Measurements from ENCODE around the gene MTTP. TPM values are rescaled to one million over a fixed set of nuclear protein-coding genes. Genes with fewer than 3 reads are reported as not detected.

Gene MTTP
- total and polyA plus RNA-seq, 11 donors: 0.44 to 5.0 (median 2.2) TPM

DNA sequence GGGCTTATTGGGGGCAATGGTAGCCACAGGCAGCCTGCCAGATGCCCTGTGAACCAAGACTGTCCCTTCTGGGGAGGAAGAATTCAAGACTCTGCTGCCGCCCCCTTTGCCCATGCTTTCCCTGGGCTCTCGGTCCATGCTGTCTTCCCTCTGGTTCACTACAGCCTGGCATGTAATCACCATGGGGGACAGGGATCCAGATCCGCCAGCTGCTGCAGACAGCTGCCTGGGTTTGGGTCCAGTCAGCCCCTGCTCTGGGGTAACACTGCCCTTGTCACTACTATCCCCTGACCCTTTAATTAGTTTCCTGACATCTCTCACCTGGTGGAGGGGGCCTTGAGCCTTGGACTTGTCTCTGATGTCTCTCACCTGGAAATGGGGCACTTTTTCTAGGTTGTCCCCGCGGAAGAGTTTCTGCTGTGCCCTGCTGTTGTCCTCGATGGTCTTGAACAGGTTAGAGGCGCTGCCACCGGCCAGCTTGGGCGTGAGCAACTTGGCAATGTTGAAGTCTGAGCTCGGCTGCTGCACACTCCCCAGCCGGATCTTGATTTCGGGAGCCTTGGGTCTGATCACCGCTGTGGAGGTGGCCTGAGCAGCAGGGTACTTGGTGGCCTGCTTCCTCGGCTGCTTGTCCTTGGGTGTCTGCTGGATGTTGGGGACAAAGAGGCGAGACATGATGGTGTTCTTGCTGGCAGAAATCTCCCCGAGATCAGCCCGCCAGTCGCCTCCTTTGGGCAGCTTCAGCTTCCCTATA lies 76.6 kb downstream of the MTTP start:
- H3K27me3 ChIP-seq: no peaks in the 10 kb centered on the region
- ATAC-seq (no peak), DNase-seq (no peak)
- H3K36me3 ChIP-seq: no peaks in the 10 kb centered on the region
- 88 to 94% (median 91%) methylated on average over 18 of the region's 18 CpGs for whole genome bisulfite sequencing, 4 donors
- H3K9me3 ChIP-seq: no peaks in the 10 kb centered on the region
- peaks cover 0 to 29% (median 3%) of the 10 kb centered on the region in 12 donors for H3K4me1 ChIP-seq
- no peak overlapping the region for H3K4me3 ChIP-seq
- TF ChIP-seq POLR2A (IDR thresholded peaks at IDR 0.05): no peak
- TF ChIP-seq, protein P1, sequence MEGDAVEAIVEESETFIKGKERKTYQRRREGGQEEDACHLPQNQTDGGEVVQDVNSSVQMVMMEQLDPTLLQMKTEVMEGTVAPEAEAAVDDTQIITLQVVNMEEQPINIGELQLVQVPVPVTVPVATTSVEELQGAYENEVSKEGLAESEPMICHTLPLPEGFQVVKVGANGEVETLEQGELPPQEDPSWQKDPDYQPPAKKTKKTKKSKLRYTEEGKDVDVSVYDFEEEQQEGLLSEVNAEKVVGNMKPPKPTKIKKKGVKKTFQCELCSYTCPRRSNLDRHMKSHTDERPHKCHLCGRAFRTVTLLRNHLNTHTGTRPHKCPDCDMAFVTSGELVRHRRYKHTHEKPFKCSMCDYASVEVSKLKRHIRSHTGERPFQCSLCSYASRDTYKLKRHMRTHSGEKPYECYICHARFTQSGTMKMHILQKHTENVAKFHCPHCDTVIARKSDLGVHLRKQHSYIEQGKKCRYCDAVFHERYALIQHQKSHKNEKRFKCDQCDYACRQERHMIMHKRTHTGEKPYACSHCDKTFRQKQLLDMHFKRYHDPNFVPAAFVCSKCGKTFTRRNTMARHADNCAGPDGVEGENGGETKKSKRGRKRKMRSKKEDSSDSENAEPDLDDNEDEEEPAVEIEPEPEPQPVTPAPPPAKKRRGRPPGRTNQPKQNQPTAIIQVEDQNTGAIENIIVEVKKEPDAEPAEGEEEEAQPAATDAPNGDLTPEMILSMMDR (IDR thresholded peaks at IDR 0.05): no peak
- intact Hi-C loops (cut with DNase I): no loop called here
- no peak overlapping the region for H3K27ac ChIP-seq

DNA sequence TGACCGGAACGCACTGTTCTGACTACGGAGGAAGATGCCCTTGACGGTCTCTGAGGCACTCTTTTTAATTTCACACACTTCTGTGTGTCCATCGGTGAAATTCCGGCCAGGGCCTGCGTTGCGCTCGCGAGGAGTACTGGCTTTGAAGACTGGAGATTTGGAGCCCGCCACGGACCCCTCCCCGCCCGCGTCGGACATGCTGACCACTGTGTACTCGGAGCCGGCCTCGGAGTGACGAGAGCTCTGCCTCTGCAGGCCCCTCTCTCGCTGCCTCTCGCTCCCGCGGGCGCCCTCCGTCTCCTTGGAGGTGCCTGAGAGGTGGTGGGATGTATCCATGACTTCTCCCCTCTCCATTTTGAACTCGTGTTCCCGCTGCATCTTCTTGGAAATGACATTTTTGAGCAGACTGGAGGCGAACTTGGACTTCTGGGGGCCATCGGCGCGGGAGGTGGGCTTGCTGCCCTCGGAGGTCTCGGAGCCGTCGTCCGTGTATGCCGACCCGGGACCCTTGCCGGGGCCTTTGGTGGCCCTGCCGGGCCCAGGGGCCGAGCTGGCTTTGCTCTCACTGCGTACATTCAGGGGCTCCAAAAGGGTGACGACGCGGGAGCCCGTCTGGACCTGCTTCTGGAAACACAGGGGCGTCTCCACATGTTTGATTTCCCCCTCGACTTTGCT lies 77.3 kb downstream of the MTTP start:
- 93 to 95% (median 94%) methylated on average over 45 to 49 of the region's 49 CpGs for WGBS, 4 donors
- H3K4me3 ChIP-seq: no peak overlapping the region
- no peak for TF ChIP-seq POLR2A (IDR thresholded peaks at IDR 0.05)
- TF ChIP-seq, protein P1 (IDR thresholded peaks at IDR 0.05): no peak
- H3K9me3 ChIP-seq: no peaks in the 10 kb centered on the region
- peaks cover 0 to 28% (median 3%) of the 10 kb centered on the region in 12 donors for H3K4me1 ChIP-seq
- no peak overlapping the region for H3K27ac ChIP-seq
- intact Hi-C loops (cut with DNase I): no loop called here
- H3K27me3 ChIP-seq: no peaks in the 10 kb centered on the region
- ATAC-seq: no peak
- no peaks in the 10 kb centered on the region for H3K36me3 ChIP-seq
- peak in 2 of 5 donors; percentile 17 to 61 for DNase-seq

DNA sequence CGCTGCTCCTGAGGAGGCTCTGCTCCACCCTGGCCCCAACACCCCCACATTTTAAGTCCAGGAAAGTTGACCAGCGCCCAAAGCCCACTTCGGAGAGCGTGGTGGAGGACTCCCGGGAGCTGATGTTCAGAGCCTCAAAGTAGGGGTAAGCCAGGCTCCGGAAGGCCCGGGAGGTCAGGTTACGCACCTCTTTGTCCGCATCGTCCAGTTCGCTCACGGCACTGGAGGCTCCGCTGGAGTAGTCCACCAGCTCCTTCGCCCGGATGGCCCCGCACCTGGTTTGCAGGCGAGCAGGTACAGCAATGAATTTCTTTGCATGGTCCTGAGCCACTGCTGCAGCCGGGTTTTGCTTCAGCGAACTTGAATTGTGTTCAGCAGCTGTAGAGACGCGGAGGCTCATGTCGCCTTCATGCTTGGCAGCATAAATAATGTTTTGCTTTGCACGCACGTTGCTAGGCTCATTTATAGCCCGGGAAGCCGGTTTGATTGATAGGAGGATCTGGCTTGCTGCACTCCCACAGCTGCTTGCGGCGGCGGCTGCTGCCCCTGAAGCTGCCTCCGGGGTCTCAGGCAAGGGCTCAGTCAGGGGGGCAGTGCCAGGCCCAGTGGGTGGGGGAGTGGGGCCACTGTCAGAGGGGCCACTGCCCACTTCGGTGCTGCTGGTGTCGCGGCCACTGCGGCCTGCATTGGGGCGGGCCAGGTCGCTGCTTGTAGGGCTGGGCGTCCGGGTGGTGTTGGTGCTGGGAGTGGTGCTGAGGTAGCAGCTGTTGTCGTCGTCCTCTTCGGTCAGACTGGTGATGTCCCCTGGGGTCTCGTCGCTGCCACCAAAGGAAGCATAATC lies 78.2 kb downstream of the MTTP start:
- peak in 1 of 5 donors; percentile 66 for DNase-seq
- intact Hi-C loops (cut with DNase I): no loop called here
- Histone ChIP-seq H3K27me3 (no peaks in the 10 kb centered on the region), H3K4me1 (peaks cover 0 to 26% (median 3%) of the 10 kb centered on the region in 12 donors), H3K36me3 (no peaks in the 10 kb centered on the region), H3K4me3 (no peak overlapping the region), H3K9me3 (no peaks in the 10 kb centered on the region), H3K27ac (no peak overlapping the region)
- 94 to 96% (median 94%) methylated on average over 31 to 43 of the region's 43 CpGs for WGBS, 4 donors
- ATAC-seq: no peak
- TF ChIP-seq, protein P1 (IDR thresholded peaks at IDR 0.05): no peak
- TF ChIP-seq POLR2A (IDR thresholded peaks at IDR 0.05): no peak

DNA sequence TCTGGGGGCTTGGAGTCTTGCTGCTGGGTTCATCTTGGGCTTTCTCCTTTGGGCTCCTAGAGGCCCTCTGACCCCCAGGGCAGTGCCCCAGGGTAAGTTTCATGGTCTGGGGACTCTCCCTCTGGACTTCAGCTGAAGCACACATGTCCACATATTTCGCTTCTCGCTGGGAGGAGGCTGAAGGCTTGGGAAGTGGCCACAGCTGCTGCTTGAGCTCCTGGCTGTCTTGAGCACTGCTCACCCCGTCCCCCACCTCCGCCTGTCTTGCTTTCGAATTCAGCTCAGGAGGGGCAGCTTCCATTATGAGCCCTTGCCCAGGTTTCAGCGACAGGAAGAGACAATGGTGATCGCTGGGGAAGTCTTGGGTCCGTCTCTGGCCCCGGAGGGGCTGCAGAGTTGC lies 79.3 kb downstream of the MTTP start:
- H3K9me3 ChIP-seq: no peaks in the 10 kb centered on the region
- intact Hi-C loops (cut with DNase I): no loop called here
- peak overlapping the region in 1 of 12 donors; percentile 62 for H3K27ac ChIP-seq
- ATAC-seq (no peak), DNase-seq (no peak)
- no peak overlapping the region for H3K4me3 ChIP-seq
- H3K4me1 ChIP-seq: peaks cover 0 to 32% (median 5%) of the 10 kb centered on the region in 12 donors
- H3K27me3 ChIP-seq: no peaks in the 10 kb centered on the region
- WGBS, 4 donors: 77 to 92% (median 83%) methylated on average over 7 to 9 of the region's 9 CpGs
- H3K36me3 ChIP-seq: no peaks in the 10 kb centered on the region
- no peak for TF ChIP-seq POLR2A (IDR thresholded peaks at IDR 0.05)
- TF ChIP-seq, protein P1 (IDR thresholded peaks at IDR 0.05): no peak

Measured in heart left ventricle (tissue), 16 donors.